B cell (primary cell): ENCODE measurements around the gene SLC17A8. TPM values are rescaled to one million over a fixed set of nuclear protein-coding genes. Genes with fewer than 3 reads are reported as not detected.

Experiments
- ATAC-seq: fragments of 200-7000 bp; cut with Tn5 transposase; one replicate; pipeline ENCODE4 v1.10.0; 2021; ENCODE audit warnings: low read depth, mild to moderate bottlenecking, moderate number of reproducible peaks, moderate library complexity
- CTCF ChIA-PET: fragments of 350-600 bp; sonication (Branson Sonifier 250); formaldehyde crosslinking; loops from one replicate; lab custom pipeline; 2021; ENCODE audit warnings: antibody characterized with exemption, inconsistent platforms; lab: Charles Lee
- POLR2A ChIA-PET: fragments of 350-600 bp; sonication (Branson Sonifier 250); formaldehyde crosslinking; loops from one replicate; lab custom pipeline; 2021; ENCODE audit warnings: antibody characterized with exemption; lab: Charles Lee
- DNase-seq: peaks from one replicate; pipeline ENCODE4 v3.0.0; 2013
- H2AFZ ChIP-seq: 2 replicates; pipeline ENCODE4 v1.6.1; 2012; ENCODE audit warnings: mild to moderate bottlenecking, low read depth, low read length; ENCODE audit not compliant: insufficient read depth, poor library complexity, severe bottlenecking
- H3K27ac ChIP-seq, 2 donors: 1 replicate in 1 of 2; 2 replicates in 1 of 2; pipeline ENCODE4 v1.5.1; 2012 to 2013; ENCODE audit warnings: low read length in 2 of 2, mild to moderate bottlenecking in 2 of 2, moderate library complexity in 1 of 2
- H3K27me3 ChIP-seq, 4 experiments: fragments of 200-600 bp in 1 of 4; sonication (generic) in 1 of 4; replicated peaks in 1 of 4; 1 replicate in 2 of 4; 2 replicates in 2 of 4; pipeline versions ENCODE4 v1.6.1 to v1.7.0; 2013 to 2016; ENCODE audit warnings: low read length in 3 of 4, mild to moderate bottlenecking in 2 of 4, mixed read lengths in 1 of 4, moderate library complexity in 1 of 4; ENCODE audit not compliant: insufficient read depth in 4 of 4, control insufficient read depth in 3 of 4; ENCODE audit errors: control extremely low read depth in 1 of 4
- H3K36me3 ChIP-seq, 2 experiments: replicated peaks in 1 of 2; 1 replicate in 1 of 2; 2 replicates in 1 of 2; pipeline versions ENCODE4 v1.6.1 to v1.7.1; 2013; ENCODE audit warnings: low read length in 1 of 2; ENCODE audit not compliant: insufficient read depth in 2 of 2, control insufficient read depth in 1 of 2; ENCODE audit errors: control extremely low read depth in 1 of 2, extremely low read depth in 1 of 2
- H3K4me1 ChIP-seq, 2 donors: fragments of 200-600 bp in 1 of 2; sonication (generic) in 1 of 2; 1 replicate in 1 of 2; 2 replicates in 1 of 2; pipeline versions ENCODE4 v1.5.1 to v1.6.1; 2013 to 2017; ENCODE audit warnings: low read length in 2 of 2; ENCODE audit not compliant: control insufficient read depth in 2 of 2, insufficient read depth in 2 of 2
- H3K4me2 ChIP-seq: replicated peaks from 2 replicates; pipeline ENCODE3; 2012; ENCODE audit warnings: mild to moderate bottlenecking, low read depth, low read length; ENCODE audit not compliant: poor library complexity, severe bottlenecking
- H3K4me3 ChIP-seq, 5 experiments: fragments of 200-600 bp in 1 of 5; sonication (generic) in 1 of 5; 1 replicate in 3 of 5; 2 replicates in 2 of 5; pipeline versions ENCODE4 v1.5.1 to v1.7.0; 2011 to 2016; ENCODE audit warnings: low read length in 4 of 5, mild to moderate bottlenecking in 4 of 5, low read depth in 2 of 5, control low read depth in 1 of 5, moderate library complexity in 1 of 5; ENCODE audit not compliant: insufficient read depth in 1 of 5; ENCODE audit errors: control extremely low read depth in 1 of 5, extremely low read depth in 1 of 5
- H3K79me2 ChIP-seq: fragments of 200-600 bp; sonication (generic); one replicate; pipeline ENCODE4 v1.6.0; 2016; ENCODE audit warnings: low read length; ENCODE audit not compliant: control insufficient read depth, insufficient read depth
- H3K9ac ChIP-seq: fragments of 200-600 bp; sonication (generic); 2 replicates; pipeline ENCODE4 v1.6.1; 2017; ENCODE audit warnings: mild to moderate bottlenecking, low read length, moderate library complexity
- H3K9me3 ChIP-seq, 3 donors: one replicate each; pipeline versions ENCODE4 v1.6.1 to v1.7.1; 2013; ENCODE audit warnings: low read length in 2 of 3; ENCODE audit not compliant: control insufficient read depth in 2 of 3, insufficient read depth in 1 of 3; ENCODE audit errors: control extremely low read depth in 1 of 3
- H4K20me1 ChIP-seq: 2 replicates; pipeline ENCODE4 v1.6.0; 2012; ENCODE audit warnings: mild to moderate bottlenecking, low read length; ENCODE audit not compliant: insufficient read depth, control insufficient read depth, poor library complexity, severe bottlenecking
- H3K27ac Mint-ChIP-seq: one replicate; pipeline ENCODE4 v1.8.0; 2021; ENCODE audit warnings: mixed read lengths
- H3K27me3 Mint-ChIP-seq: one replicate; pipeline ENCODE4 v1.8.0; 2021; ENCODE audit warnings: mixed read lengths
- H3K4me1 Mint-ChIP-seq: one replicate; pipeline ENCODE4 v1.8.0; 2021; ENCODE audit warnings: mixed read lengths
- H3K4me3 Mint-ChIP-seq: one replicate; pipeline ENCODE4 v1.8.0; 2021; ENCODE audit warnings: mixed read lengths
- H3K9me3 Mint-ChIP-seq: one replicate; pipeline ENCODE4 v1.8.0; 2022; ENCODE audit warnings: mixed read lengths; ENCODE audit not compliant: insufficient read depth
- EZH2 ChIP-seq: IDR thresholded peaks from 2 replicates; pipeline ENCODE4 v1.6.1; 2012; ENCODE audit warnings: borderline replicate concordance, low read depth, mild to moderate bottlenecking, moderate library complexity, low read length; ENCODE audit not compliant: insufficient read depth, poor library complexity, severe bottlenecking
- WGBS: methylation state at CpG from one replicate; pipeline ENCODE4 v1.1.5; 2013; ENCODE audit warnings: missing lambda C conversion rate; ENCODE audit not compliant: insufficient coverage; 5-methylcytosine and 5-hydroxymethylcytosine counted together
- intact Hi-C: fragments of 100-400 bp; cut with micrococcal nuclease; formaldehyde crosslinking; loops from one replicate; pipeline ENCODE4 v1.10.0; 2022
- polyA plus RNA-seq: library from polyadenylated mRNA; depleted of rRNA; stranded (reverse); fragments of >200 nt; gene quantifications from 2 replicates; pipeline ENCODE4 v1.2.3, GENCODE V29; 2012
- total RNA-seq, 2 donors: library from RNA; stranded (reverse); fragments of 120-200 nt in 1 of 2; gene quantifications; 1 replicate in 1 of 2; 2 replicates in 1 of 2; pipeline versions ENCODE4 v1.2.3 to v1.2.4, GENCODE V29; 2013 to 2022
- TF ChIP-seq, protein P1 (sequence below): fragments of 200-600 bp; IDR thresholded peaks from one replicate; pipeline ENCODE4 v1.8.0; 2022; ENCODE audit warnings: antibody characterized with exemption, mild to moderate bottlenecking

Gene SLC17A8
- total and polyA plus RNA-seq, 2 donors (not counting 1 experiment from before 2014, with no cell fraction given) = not detected

DNA sequence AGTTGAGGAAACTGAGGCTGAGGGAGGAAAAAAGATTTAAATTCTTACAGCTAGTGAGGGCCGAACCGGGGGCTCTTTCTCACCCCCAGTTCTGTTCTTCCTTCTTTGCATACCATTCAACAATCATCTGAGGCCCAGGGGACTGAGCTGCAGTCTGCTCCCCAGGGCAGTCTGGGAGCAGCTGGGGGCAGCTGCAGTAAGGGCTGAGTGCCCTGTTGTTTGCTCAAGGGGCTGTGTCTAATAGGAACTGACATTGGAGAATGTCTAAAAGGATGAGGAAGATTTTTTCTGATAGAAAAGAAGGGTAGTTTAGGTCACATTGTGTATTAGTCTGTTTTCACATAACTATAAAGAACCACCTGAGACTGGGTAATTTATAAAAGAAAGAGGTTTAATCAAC is 42.2 kb downstream of the SLC17A8 start:
- POLR2A ChIA-PET = no interaction called here
- ATAC-seq (no peak), DNase-seq (no peak)
- no peaks in the 10 kb centered on the region for H3K36me3 ChIP-seq
- no peaks in the 10 kb centered on the region for H3K27me3 ChIP-seq
- H3K4me3 ChIP-seq = no peak overlapping the region
- Mint-ChIP-seq H3K4me3 (no peak overlapping the region), H3K27ac (no peak overlapping the region), H3K4me1 (no peaks in the 10 kb centered on the region), H3K9me3 (no peaks in the 10 kb centered on the region), H3K27me3 (peaks cover 3% of the 10 kb centered on the region)
- no peaks in the 10 kb centered on the region for H4K20me1 ChIP-seq
- H3K4me1 ChIP-seq = no peaks in the 10 kb centered on the region
- intact Hi-C loops = no loop called here
- TF ChIP-seq EZH2 = no peak
- TF ChIP-seq, protein P1, sequence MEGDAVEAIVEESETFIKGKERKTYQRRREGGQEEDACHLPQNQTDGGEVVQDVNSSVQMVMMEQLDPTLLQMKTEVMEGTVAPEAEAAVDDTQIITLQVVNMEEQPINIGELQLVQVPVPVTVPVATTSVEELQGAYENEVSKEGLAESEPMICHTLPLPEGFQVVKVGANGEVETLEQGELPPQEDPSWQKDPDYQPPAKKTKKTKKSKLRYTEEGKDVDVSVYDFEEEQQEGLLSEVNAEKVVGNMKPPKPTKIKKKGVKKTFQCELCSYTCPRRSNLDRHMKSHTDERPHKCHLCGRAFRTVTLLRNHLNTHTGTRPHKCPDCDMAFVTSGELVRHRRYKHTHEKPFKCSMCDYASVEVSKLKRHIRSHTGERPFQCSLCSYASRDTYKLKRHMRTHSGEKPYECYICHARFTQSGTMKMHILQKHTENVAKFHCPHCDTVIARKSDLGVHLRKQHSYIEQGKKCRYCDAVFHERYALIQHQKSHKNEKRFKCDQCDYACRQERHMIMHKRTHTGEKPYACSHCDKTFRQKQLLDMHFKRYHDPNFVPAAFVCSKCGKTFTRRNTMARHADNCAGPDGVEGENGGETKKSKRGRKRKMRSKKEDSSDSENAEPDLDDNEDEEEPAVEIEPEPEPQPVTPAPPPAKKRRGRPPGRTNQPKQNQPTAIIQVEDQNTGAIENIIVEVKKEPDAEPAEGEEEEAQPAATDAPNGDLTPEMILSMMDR = no peak
- no peak overlapping the region for H3K9ac ChIP-seq
- no peak overlapping the region for H3K4me2 ChIP-seq
- H2AFZ ChIP-seq = no peak overlapping the region
- no peak overlapping the region for H3K27ac ChIP-seq
- CTCF ChIA-PET = no interaction called here
- no CpG with 5 or more reads among the region's 2 CpGs for WGBS
- H3K9me3 ChIP-seq = no peaks in the 10 kb centered on the region
- H3K79me2 ChIP-seq = no peaks in the 10 kb centered on the region

DNA sequence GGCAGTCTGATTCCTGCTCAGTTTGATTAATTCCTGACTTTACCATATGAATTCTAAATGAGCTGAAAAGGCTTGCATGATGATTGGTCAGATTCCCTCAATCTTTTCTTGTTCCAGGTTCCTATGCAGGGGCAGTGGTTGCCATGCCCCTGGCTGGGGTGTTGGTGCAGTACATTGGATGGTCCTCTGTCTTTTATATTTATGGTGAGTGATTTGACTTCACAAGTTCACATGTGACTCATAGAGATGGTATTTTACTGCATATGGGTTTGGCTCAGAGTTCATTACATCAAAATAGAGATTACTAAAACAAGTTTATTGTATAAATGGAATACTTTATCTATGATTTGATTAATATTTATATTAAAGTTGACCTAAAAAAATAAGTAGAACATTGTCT is 44.8 kb downstream of the SLC17A8 start:
- TF ChIP-seq EZH2 = no peak
- TF ChIP-seq, protein P1 = no peak
- H3K27me3 Mint-ChIP-seq = peaks cover 3% of the 10 kb centered on the region
- no peak for ATAC-seq
- H3K27me3 ChIP-seq = no peaks in the 10 kb centered on the region
- H3K9ac ChIP-seq = no peak overlapping the region
- H3K4me3 ChIP-seq = no peak overlapping the region
- H2AFZ ChIP-seq = no peak overlapping the region
- intact Hi-C loops = no loop called here
- H3K4me1 Mint-ChIP-seq = no peaks in the 10 kb centered on the region
- no peak overlapping the region for H3K27ac ChIP-seq
- no peak overlapping the region for H3K4me3 Mint-ChIP-seq
- H3K4me1 ChIP-seq = no peaks in the 10 kb centered on the region
- DNase-seq = no peak
- no peak overlapping the region for H3K4me2 ChIP-seq
- POLR2A ChIA-PET = no interaction called here
- no peaks in the 10 kb centered on the region for H3K79me2 ChIP-seq
- H4K20me1 ChIP-seq = no peaks in the 10 kb centered on the region
- CTCF ChIA-PET = no interaction called here
- H3K36me3 ChIP-seq = no peaks in the 10 kb centered on the region
- H3K9me3 Mint-ChIP-seq = no peaks in the 10 kb centered on the region
- no peaks in the 10 kb centered on the region for H3K9me3 ChIP-seq
- H3K27ac Mint-ChIP-seq = no peak overlapping the region
